T-helper 17 cell (primary cell): ENCODE measurements around the gene RFC1. TPM values are rescaled to one million over a fixed set of nuclear protein-coding genes. Genes with fewer than 3 reads are reported as not detected.
A peak's percentile ranks its signal among the peaks of the same experiment; 100 is the strongest.

Experiments
- ATAC-seq: fragments of 150-1000 bp; cut with Tn5 transposase; 2 replicates; pipeline ENCODE4 v1.10.0; 2021; ENCODE audit warnings: mild to moderate bottlenecking, moderate library complexity
- DNase-seq, 3 donors: peaks; one replicate each; pipeline versions ENCODE4 v3.0.0 to v3.0.0-alpha.2; 2020 to 2021
- H3K9me3 ChIP-seq: one replicate; pipeline ENCODE4 v1.7.0; 2013; ENCODE audit warnings: low read length, mild to moderate bottlenecking; ENCODE audit not compliant: control insufficient read depth, poor library complexity, severe bottlenecking
- H3K27ac Mint-ChIP-seq: one replicate; pipeline ENCODE4 v1.8.0; 2022; ENCODE audit warnings: mild to moderate bottlenecking, moderate library complexity, mixed read lengths
- H3K27me3 Mint-ChIP-seq: one replicate; pipeline ENCODE4 v1.8.0; 2022; ENCODE audit warnings: mixed read lengths
- H3K36me3 Mint-ChIP-seq: one replicate; pipeline ENCODE4 v1.8.0; 2022; ENCODE audit warnings: low read depth, mixed read lengths
- H3K4me1 Mint-ChIP-seq: one replicate; pipeline ENCODE4 v1.8.0; 2022; ENCODE audit warnings: mild to moderate bottlenecking, mixed read lengths
- H3K4me3 Mint-ChIP-seq: one replicate; pipeline ENCODE4 v1.8.0; 2022; ENCODE audit warnings: mild to moderate bottlenecking, moderate library complexity, mixed read lengths
- total RNA-seq, 4 donors: library from RNA in 2 of 4; stranded (reverse) in 2 of 4; gene quantifications; one replicate each; pipeline ENCODE4 v1.2.3 and lab custom pipeline; 2022 to 2026

RFC1 gene
- total RNA-seq, 2 donors from 2014 or later: 72.5 to 86.3 TPM

GRCh38 chr4:39342731-39343130, 23.4 kb downstream of the RFC1 start:
- DNase-seq (no peak), ATAC-seq (no peak)
- Mint-ChIP-seq H3K27ac (no peak overlapping the region), H3K27me3 (no peaks in the 10 kb centered on the region), H3K36me3 (peaks cover 13% of the 10 kb centered on the region), H3K4me1 (peaks cover 16% of the 10 kb centered on the region), H3K4me3 (no peak overlapping the region)
- no peaks in the 10 kb centered on the region for H3K9me3 ChIP-seq

GRCh38 chr4:39341075-39341725, 25.0 kb downstream of the RFC1 start:
- Mint-ChIP-seq H3K4me1 (peaks cover 12% of the 10 kb centered on the region), H3K27ac (no peak overlapping the region), H3K36me3 (peaks cover 8% of the 10 kb centered on the region), H3K4me3 (no peak overlapping the region), H3K27me3 (no peaks in the 10 kb centered on the region)
- ATAC-seq: no peak
- DNase-seq: no peak
- no peaks in the 10 kb centered on the region for H3K9me3 ChIP-seq

GRCh38 chr4:39339968-39340367, 26.2 kb downstream of the RFC1 start:
- ATAC-seq: no peak
- peaks cover 8% of the 10 kb centered on the region for H3K36me3 Mint-ChIP-seq
- H3K4me3 Mint-ChIP-seq: no peak overlapping the region
- peaks cover 17% of the 10 kb centered on the region for H3K4me1 Mint-ChIP-seq
- DNase-seq: no peak
- H3K27me3 Mint-ChIP-seq: no peaks in the 10 kb centered on the region
- H3K27ac Mint-ChIP-seq: peak overlapping the region; percentile 32
- no peaks in the 10 kb centered on the region for H3K9me3 ChIP-seq

- no peak overlapping the region for H3K4me3 Mint-ChIP-seq
- H3K36me3 Mint-ChIP-seq: peaks cover 7% of the 10 kb centered on the region
- no peak for ATAC-seq
- no peaks in the 10 kb centered on the region for H3K27me3 Mint-ChIP-seq
- H3K27ac Mint-ChIP-seq: no peak overlapping the region
- DNase-seq: no peak
- H3K9me3 ChIP-seq: no peaks in the 10 kb centered on the region
- H3K4me1 Mint-ChIP-seq: peaks cover 16% of the 10 kb centered on the region
These were observed 28.3 kb downstream of the RFC1 start for GRCh38 chr4:39337841-39338240.

GRCh38 chr4:39335566-39335965, 30.6 kb downstream of the RFC1 start:
- peaks cover 3% of the 10 kb centered on the region for H3K36me3 Mint-ChIP-seq
- H3K9me3 ChIP-seq: no peaks in the 10 kb centered on the region
- DNase-seq (no peak), ATAC-seq (no peak)
- peak overlapping the region; percentile 63 for H3K27ac Mint-ChIP-seq
- H3K27me3 Mint-ChIP-seq: no peaks in the 10 kb centered on the region
- H3K4me1 Mint-ChIP-seq: peaks cover 19% of the 10 kb centered on the region
- no peak overlapping the region for H3K4me3 Mint-ChIP-seq

- no peaks in the 10 kb centered on the region for H3K27me3 Mint-ChIP-seq
- no peak overlapping the region for H3K4me3 Mint-ChIP-seq
- H3K36me3 Mint-ChIP-seq: no peaks in the 10 kb centered on the region
- no peak overlapping the region for H3K27ac Mint-ChIP-seq
- ATAC-seq: no peak
- no peak for DNase-seq
- peaks cover 18% of the 10 kb centered on the region for H3K4me1 Mint-ChIP-seq
- no peaks in the 10 kb centered on the region for H3K9me3 ChIP-seq
These were observed 35.0 kb downstream of the RFC1 start for GRCh38 chr4:39331191-39331590.

GRCh38 chr4:39330353-39330752, 35.8 kb downstream of the RFC1 start:
- ATAC-seq (no peak), DNase-seq (no peak)
- Mint-ChIP-seq H3K36me3 (peaks cover 2% of the 10 kb centered on the region), H3K4me1 (peaks cover 14% of the 10 kb centered on the region), H3K4me3 (no peak overlapping the region), H3K27me3 (no peaks in the 10 kb centered on the region), H3K27ac (no peak overlapping the region)
- H3K9me3 ChIP-seq: no peaks in the 10 kb centered on the region

- no peaks in the 10 kb centered on the region for H3K9me3 ChIP-seq
- Mint-ChIP-seq H3K4me3 (no peak overlapping the region), H3K4me1 (peaks cover 12% of the 10 kb centered on the region), H3K27ac (no peak overlapping the region), H3K27me3 (no peaks in the 10 kb centered on the region), H3K36me3 (peaks cover 9% of the 10 kb centered on the region)
- DNase-seq (no peak), ATAC-seq (no peak)
These were observed 39.6 kb downstream of the RFC1 start for GRCh38 chr4:39326468-39326977.

- Mint-ChIP-seq H3K27me3 (no peaks in the 10 kb centered on the region), H3K36me3 (peaks cover 9% of the 10 kb centered on the region), H3K4me1 (peaks cover 7% of the 10 kb centered on the region), H3K4me3 (no peak overlapping the region), H3K27ac (peak overlapping the region; percentile 91)
- no peak for ATAC-seq
- DNase-seq: no peak
- H3K9me3 ChIP-seq: no peaks in the 10 kb centered on the region
These were observed 41.1 kb downstream of the RFC1 start for GRCh38 chr4:39324897-39325613.

- H3K27ac Mint-ChIP-seq: no peak overlapping the region
- no peaks in the 10 kb centered on the region for H3K27me3 Mint-ChIP-seq
- H3K4me3 Mint-ChIP-seq: no peak overlapping the region
- no peaks in the 10 kb centered on the region for H3K9me3 ChIP-seq
- DNase-seq (no peak), ATAC-seq (no peak)
- H3K4me1 Mint-ChIP-seq: peaks cover 7% of the 10 kb centered on the region
- peaks cover 9% of the 10 kb centered on the region for H3K36me3 Mint-ChIP-seq
These were observed 41.7 kb downstream of the RFC1 start for GRCh38 chr4:39324446-39324845.

- DNase-seq (no peak), ATAC-seq (no peak)
- no peaks in the 10 kb centered on the region for H3K9me3 ChIP-seq
- no peaks in the 10 kb centered on the region for H3K27me3 Mint-ChIP-seq
- H3K27ac Mint-ChIP-seq: no peak overlapping the region
- peaks cover 7% of the 10 kb centered on the region for H3K4me1 Mint-ChIP-seq
- no peak overlapping the region for H3K4me3 Mint-ChIP-seq
- peaks cover 9% of the 10 kb centered on the region for H3K36me3 Mint-ChIP-seq
These were observed 42.3 kb downstream of the RFC1 start for GRCh38 chr4:39323821-39324220.

GRCh38 chr4:39320381-39321115, 45.6 kb downstream of the RFC1 start:
- Mint-ChIP-seq H3K36me3 (peaks cover 7% of the 10 kb centered on the region), H3K27me3 (no peaks in the 10 kb centered on the region), H3K4me1 (peaks cover 4% of the 10 kb centered on the region), H3K27ac (peak overlapping the region; percentile 16), H3K4me3 (no peak overlapping the region)
- no peaks in the 10 kb centered on the region for H3K9me3 ChIP-seq
- DNase-seq (no peak), ATAC-seq (no peak)

- Mint-ChIP-seq H3K27ac (no peak overlapping the region), H3K4me1 (no peaks in the 10 kb centered on the region), H3K4me3 (no peak overlapping the region), H3K27me3 (no peaks in the 10 kb centered on the region), H3K36me3 (peaks cover under 1% of the 10 kb centered on the region)
- no peaks in the 10 kb centered on the region for H3K9me3 ChIP-seq
- ATAC-seq (no peak), DNase-seq (no peak)
These were observed 46.5 kb downstream of the RFC1 start for GRCh38 chr4:39319676-39320075.
